Erythroblast (primary cell): ENCODE data around the gene MRPS22.

Experiments used
- GATA1 ChIP-seq: IDR thresholded peaks from 2 replicates; pipeline ENCODE4 v1.6.1; 2011; ENCODE audit warnings: low read depth, mild to moderate bottlenecking, control low read depth, low read length, moderate library complexity
- POLR2A ChIP-seq: IDR thresholded peaks from 2 replicates; pipeline ENCODE4 v1.6.1; 2011; ENCODE audit warnings: mild to moderate bottlenecking, low read length

GRCh38 chr3:139307601-139308555 lies 35.9 kb upstream of the MRPS22 start:
- TF ChIP-seq POLR2A (no peak), GATA1 (no peak)
